ENCODE results near the gene SV2C. TPM values are rescaled to one million over a fixed set of nuclear protein-coding genes. Genes with fewer than 3 reads are reported as not detected.
"Not testable (repeated sequence)": the region's sequence is repeated elsewhere in the genome, so short reads cannot be mapped to it uniquely, and the experiment has no call there.

SV2C gene, protein sequence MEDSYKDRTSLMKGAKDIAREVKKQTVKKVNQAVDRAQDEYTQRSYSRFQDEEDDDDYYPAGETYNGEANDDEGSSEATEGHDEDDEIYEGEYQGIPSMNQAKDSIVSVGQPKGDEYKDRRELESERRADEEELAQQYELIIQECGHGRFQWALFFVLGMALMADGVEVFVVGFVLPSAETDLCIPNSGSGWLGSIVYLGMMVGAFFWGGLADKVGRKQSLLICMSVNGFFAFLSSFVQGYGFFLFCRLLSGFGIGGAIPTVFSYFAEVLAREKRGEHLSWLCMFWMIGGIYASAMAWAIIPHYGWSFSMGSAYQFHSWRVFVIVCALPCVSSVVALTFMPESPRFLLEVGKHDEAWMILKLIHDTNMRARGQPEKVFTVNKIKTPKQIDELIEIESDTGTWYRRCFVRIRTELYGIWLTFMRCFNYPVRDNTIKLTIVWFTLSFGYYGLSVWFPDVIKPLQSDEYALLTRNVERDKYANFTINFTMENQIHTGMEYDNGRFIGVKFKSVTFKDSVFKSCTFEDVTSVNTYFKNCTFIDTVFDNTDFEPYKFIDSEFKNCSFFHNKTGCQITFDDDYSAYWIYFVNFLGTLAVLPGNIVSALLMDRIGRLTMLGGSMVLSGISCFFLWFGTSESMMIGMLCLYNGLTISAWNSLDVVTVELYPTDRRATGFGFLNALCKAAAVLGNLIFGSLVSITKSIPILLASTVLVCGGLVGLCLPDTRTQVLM
- total RNA-seq, result not detected
- polyA plus RNA-seq (2013, experiment 1 of 2), result 1.1 TPM
- polyA plus RNA-seq (2013, experiment 2 of 2), result 1.1 TPM
- long read RNA-seq, experiment 1, result 0 reads
- long read RNA-seq, experiment 2, result 0 reads
- long read RNA-seq, experiment 3, result 0 reads
- long read RNA-seq, experiment 4, result 0 reads

GRCh38 chr5:76082772-76083554 is at the start of gene SV2C:
Gene SV2C (plus strand): TSS chr5:76083383. CDS start chr5:76131751, 48,368 bp downstream.
- H3K27me3 ChIP-seq (ENCODE audit: control insufficient read depth, insufficient read depth, low read length, poor library complexity, severe bottlenecking), result peaks cover 98% of the 10 kb centered on the region
- whole genome bisulfite sequencing, 2 experiments (ENCODE audit: insufficient coverage in 1 of 2, insufficient read length in 1 of 2), result 1 to 2% methylated on average over 10 to 63 of the region's 63 CpGs

GRCh38 chr5:76037736-76038151 is 45.4 kb upstream of the SV2C start:
- not testable (repeated sequence) for H3K9me3 ChIP-seq (ENCODE audit: control insufficient read depth, low read length); H3K9me3 Mint-ChIP-seq; H3K4me1 ChIP-seq (ENCODE audit: control insufficient read depth, insufficient read depth, low read length); H3K36me3 ChIP-seq (ENCODE audit: control insufficient read depth, insufficient read depth, low read length); H3K27ac ChIP-seq (ENCODE audit: low read depth, low read length); H3K4me1 Mint-ChIP-seq; H3K36me3 Mint-ChIP-seq (ENCODE audit: low read depth); H3K27me3 ChIP-seq (ENCODE audit: control insufficient read depth, insufficient read depth, low read length, poor library complexity, severe bottlenecking); H3K9ac ChIP-seq (ENCODE audit: extremely low read depth, low read length, poor library complexity, severe bottlenecking)
- peak; percentile 60 for DNase-seq
- H3K4me3 ChIP-seq (ENCODE audit: low read length), result peak overlapping the region; percentile 53
- H3K4me3 Mint-ChIP-seq, result peak overlapping the region; percentile 68
- peaks cover 26% of the 10 kb centered on the region for H3K27me3 Mint-ChIP-seq (ENCODE audit: insufficient read depth)
- peak overlapping the region; percentile 19 for H3K27ac Mint-ChIP-seq
- 14 to 23% methylated on average over 10 to 18 of the region's 18 CpGs for WGBS, 2 experiments (ENCODE audit: insufficient coverage in 1 of 2, insufficient read length in 1 of 2)

More at GRCh38 chr5:76082772-76083554, at the start of gene SV2C:
- Histone ChIP-seq H3K9ac (ENCODE audit: extremely low read depth, low read length, poor library complexity, severe bottlenecking) (no peak within 1 kb of the TSS), H3K27ac (ENCODE audit: low read depth, low read length) (peak within 1 kb of the TSS; percentile 72), H3K4me3 (ENCODE audit: low read length) (peak within 1 kb of the TSS; percentile 75), H3K36me3 (ENCODE audit: control insufficient read depth, insufficient read depth, low read length) (no peaks in the 10 kb centered on the region), H3K4me1 (ENCODE audit: control insufficient read depth, insufficient read depth, low read length) (peaks cover 3% of the 10 kb centered on the region), H3K9me3 (ENCODE audit: control insufficient read depth, low read length) (no peaks in the 10 kb centered on the region)
- DNase-seq, result peak; percentile 80
- H3K4me1 Mint-ChIP-seq, result peaks cover 18% of the 10 kb centered on the region
- H3K27ac Mint-ChIP-seq, result no peak within 1 kb of the TSS
- TF ChIP-seq, protein P1, sequence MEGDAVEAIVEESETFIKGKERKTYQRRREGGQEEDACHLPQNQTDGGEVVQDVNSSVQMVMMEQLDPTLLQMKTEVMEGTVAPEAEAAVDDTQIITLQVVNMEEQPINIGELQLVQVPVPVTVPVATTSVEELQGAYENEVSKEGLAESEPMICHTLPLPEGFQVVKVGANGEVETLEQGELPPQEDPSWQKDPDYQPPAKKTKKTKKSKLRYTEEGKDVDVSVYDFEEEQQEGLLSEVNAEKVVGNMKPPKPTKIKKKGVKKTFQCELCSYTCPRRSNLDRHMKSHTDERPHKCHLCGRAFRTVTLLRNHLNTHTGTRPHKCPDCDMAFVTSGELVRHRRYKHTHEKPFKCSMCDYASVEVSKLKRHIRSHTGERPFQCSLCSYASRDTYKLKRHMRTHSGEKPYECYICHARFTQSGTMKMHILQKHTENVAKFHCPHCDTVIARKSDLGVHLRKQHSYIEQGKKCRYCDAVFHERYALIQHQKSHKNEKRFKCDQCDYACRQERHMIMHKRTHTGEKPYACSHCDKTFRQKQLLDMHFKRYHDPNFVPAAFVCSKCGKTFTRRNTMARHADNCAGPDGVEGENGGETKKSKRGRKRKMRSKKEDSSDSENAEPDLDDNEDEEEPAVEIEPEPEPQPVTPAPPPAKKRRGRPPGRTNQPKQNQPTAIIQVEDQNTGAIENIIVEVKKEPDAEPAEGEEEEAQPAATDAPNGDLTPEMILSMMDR (conservative IDR thresholded peaks at IDR 0.05), result no peak
- H3K36me3 Mint-ChIP-seq (ENCODE audit: low read depth), result no peaks in the 10 kb centered on the region
- peaks cover 98% of the 10 kb centered on the region for H3K27me3 Mint-ChIP-seq (ENCODE audit: insufficient read depth)
- peak within 1 kb of the TSS; percentile 58 for H3K4me3 Mint-ChIP-seq
- no peaks in the 10 kb centered on the region for H3K9me3 Mint-ChIP-seq

DNA sequence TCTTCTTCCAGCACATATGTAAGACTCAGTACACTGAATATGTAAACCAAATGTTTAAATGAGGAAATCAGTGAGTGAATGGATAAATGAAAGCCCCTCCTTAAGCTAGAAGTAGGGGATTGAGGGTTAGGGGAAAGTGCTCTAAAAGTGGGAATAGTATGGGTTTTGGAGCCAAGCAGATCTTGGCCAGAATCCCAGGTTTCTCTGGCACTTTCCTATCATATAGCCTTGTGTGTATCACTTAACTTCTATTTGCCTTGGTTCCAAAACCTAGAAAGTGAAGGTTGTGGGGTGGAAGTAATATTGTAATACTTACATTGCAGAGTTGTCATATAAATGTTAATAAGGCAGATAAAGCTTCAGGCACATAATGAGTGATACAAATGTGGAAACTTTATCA is 45.0 kb upstream of the SV2C start:
- peaks cover 8% of the 10 kb centered on the region for H3K4me1 Mint-ChIP-seq
- H3K27me3 Mint-ChIP-seq (ENCODE audit: insufficient read depth), result peaks cover 26% of the 10 kb centered on the region
- Histone ChIP-seq H3K4me3 (ENCODE audit: low read length) (peak overlapping the region; percentile 53), H3K9ac (ENCODE audit: extremely low read depth, low read length, poor library complexity, severe bottlenecking) (no peak overlapping the region), H3K4me1 (ENCODE audit: control insufficient read depth, insufficient read depth, low read length) (no peaks in the 10 kb centered on the region), H3K36me3 (ENCODE audit: control insufficient read depth, insufficient read depth, low read length) (no peaks in the 10 kb centered on the region), H3K9me3 (ENCODE audit: control insufficient read depth, low read length) (no peaks in the 10 kb centered on the region), H3K27ac (ENCODE audit: low read depth, low read length) (no peak overlapping the region), H3K27me3 (ENCODE audit: control insufficient read depth, insufficient read depth, low read length, poor library complexity, severe bottlenecking) (no peaks in the 10 kb centered on the region)
- DNase-seq, result no peak
- TF ChIP-seq, protein P1 (conservative IDR thresholded peaks at IDR 0.05), result no peak
- no peaks in the 10 kb centered on the region for H3K9me3 Mint-ChIP-seq
- H3K4me3 Mint-ChIP-seq, result peak overlapping the region; percentile 68
- H3K36me3 Mint-ChIP-seq (ENCODE audit: low read depth), result no peaks in the 10 kb centered on the region
- peak overlapping the region; percentile 19 for H3K27ac Mint-ChIP-seq

Measured in endodermal cell (in vitro differentiated cells).